HepG2 (cell line): ENCODE results near the gene TRPC4AP. TPM values are rescaled to one million over a fixed set of nuclear protein-coding genes. Genes with fewer than 3 reads are reported as not detected.

ENCODE experiments used
- ATAC-seq: fragments of 200-7000 bp; cut with Tn5 transposase; 3 replicates; pipeline ENCODE4 v1.9.1; 2020; ENCODE audit warnings: mild to moderate bottlenecking, moderate library complexity
- BruUV-seq: library from RNA; stranded (reverse); fragments of 400-500 nt; replicated peaks from 2 replicates; lab custom pipeline; 2021; lab: Mats Ljungman, UMichigan
- CTCF ChIA-PET: fragments of 300-600 bp; formaldehyde crosslinking; extraction: SDS; loops from one replicate; lab custom pipeline; 2021; ENCODE audit warnings: low total read pairs, inconsistent platforms, low intra/inter-chr PET ratio; lab: Yijun Ruan, JAX
- POLR2A ChIA-PET: fragments of 350-600 bp; sonication (Branson Sonifier 250); formaldehyde crosslinking; loops from one replicate; lab custom pipeline; 2020; ENCODE audit warnings: antibody characterized with exemption, inconsistent platforms; lab: Yijun Ruan, JAX
- DNase-seq: peaks from one replicate; pipeline ENCODE4 v3.0.0-alpha.2; 2015; ENCODE audit warnings: low spot score
- FAIRE-seq: peaks from 3 replicates; lab custom pipeline; 2011; peaks lifted over from hg19 to GRCh38; lab: Jason Lieb, UNC
- H2AFZ ChIP-seq: one replicate; pipeline ENCODE4 v1.6.1; 2011; ENCODE audit warnings: low read length, inconsistent platforms
- H3K27ac ChIP-seq: fragments of 300-600 bp; 3 replicates; pipeline ENCODE4 v1.8.0; 2011; ENCODE audit warnings: mixed run types, mild to moderate bottlenecking, mixed read lengths, low read length, inconsistent platforms; ENCODE audit not compliant: insufficient read depth; ENCODE audit errors: extremely low read length
- H3K27me3 ChIP-seq, 2 experiments: fragments of 200-600 bp in 1 of 2; 2 replicates in 1 of 2; 3 replicates in 1 of 2; pipeline versions ENCODE4 v1.6.0 to v1.8.0; 2011; ENCODE audit warnings: low read length in 2 of 2, mild to moderate bottlenecking in 2 of 2, moderate library complexity in 2 of 2, inconsistent platforms in 1 of 2; ENCODE audit not compliant: insufficient read depth in 2 of 2, control insufficient read depth in 1 of 2
- H3K36me3 ChIP-seq, 2 experiments: fragments of 200-600 bp in 1 of 2; replicated peaks in 1 of 2; 2 replicates in 1 of 2; 3 replicates in 1 of 2; pipeline versions ENCODE4 v1.5.1 to v1.8.0; 2011; ENCODE audit warnings: low read length in 2 of 2, inconsistent platforms in 1 of 2; ENCODE audit not compliant: insufficient read depth in 2 of 2, control insufficient read depth in 1 of 2
- H3K4me1 ChIP-seq: 2 replicates; pipeline ENCODE4 v1.5.1; 2012; ENCODE audit warnings: low read length, inconsistent platforms; ENCODE audit not compliant: insufficient read depth
- H3K4me2 ChIP-seq: 2 replicates; pipeline ENCODE4 v1.6.0; 2011; ENCODE audit warnings: low read depth, low read length, inconsistent platforms
- H3K4me3 ChIP-seq, 3 experiments: fragments of 200-600 bp in 1 of 3; sonication (generic), shearing (Covaris generic) in 1 of 3; replicated peaks in 1 of 3; 2 replicates each; pipeline ENCODE4 v1.5.1; 2011 to 2016; ENCODE audit warnings: low read length in 3 of 3, inconsistent platforms in 2 of 3, low read depth in 2 of 3, mild to moderate bottlenecking in 2 of 3, control low read depth in 1 of 3, mixed read lengths in 1 of 3; ENCODE audit not compliant: insufficient read depth in 1 of 3
- H3K79me2 ChIP-seq: one replicate; pipeline ENCODE4 v1.6.1; 2011; ENCODE audit warnings: low read length, inconsistent platforms; ENCODE audit not compliant: insufficient read depth
- H3K9ac ChIP-seq: 2 replicates; pipeline ENCODE4 v1.6.0; 2011; ENCODE audit warnings: mild to moderate bottlenecking, low read depth, low read length, inconsistent platforms; ENCODE audit not compliant: insufficient read depth
- H3K9me3 ChIP-seq: 2 replicates; pipeline ENCODE4 v1.5.1; 2012; ENCODE audit warnings: mild to moderate bottlenecking, low read length
- H4K20me1 ChIP-seq: 2 replicates; pipeline ENCODE4 v1.6.0; 2011; ENCODE audit warnings: inconsistent platforms, mild to moderate bottlenecking, low read length, moderate library complexity; ENCODE audit not compliant: insufficient read depth
- ARID4A ChIP-seq: sonication (generic); formaldehyde crosslinking; IDR thresholded peaks from 2 replicates; pipeline ENCODE4 v1.5.0; 2020; ENCODE audit warnings: mild to moderate bottlenecking, missing genetic modification reagents, borderline replicate concordance
- CEBPG ChIP-seq: IDR thresholded peaks from 2 replicates; pipeline ENCODE4 v1.6.1; 2016
- GLI4 ChIP-seq: sonication (generic); formaldehyde crosslinking; IDR thresholded peaks from 2 replicates; pipeline ENCODE4 v1.5.1; 2020; ENCODE audit warnings: missing genetic modification reagents, mild to moderate bottlenecking, moderate library complexity, borderline replicate concordance
- MLLT10 ChIP-seq: sonication (generic); formaldehyde crosslinking; IDR thresholded peaks from 2 replicates; pipeline ENCODE4 v1.4.0; 2020; ENCODE audit warnings: missing genetic modification reagents
- PRMT3 ChIP-seq: sonication (generic); formaldehyde crosslinking; IDR thresholded peaks from 2 replicates; pipeline ENCODE4 v1.8.1; 2022; ENCODE audit warnings: low read depth, mild to moderate bottlenecking, moderate library complexity, missing genetic modification reagents, borderline replicate concordance
- RXRA ChIP-seq: sonication (generic); formaldehyde crosslinking; IDR thresholded peaks from 2 replicates; pipeline ENCODE4 v1.5.1; 2020; ENCODE audit warnings: missing genetic modification reagents
- RXRB ChIP-seq: IDR thresholded peaks from 2 replicates; pipeline ENCODE4 v1.6.1; 2016; ENCODE audit warnings: borderline replicate concordance, missing genetic modification reagents, missing compliant biosample characterization
- SPEN ChIP-seq: sonication (generic); formaldehyde crosslinking; IDR thresholded peaks from 2 replicates; pipeline ENCODE4 v1.5.1; 2020; ENCODE audit warnings: low read depth, mild to moderate bottlenecking, missing genetic modification reagents
- ZNF562 ChIP-seq: sonication (generic); formaldehyde crosslinking; IDR thresholded peaks from 2 replicates; pipeline ENCODE4 v1.8.0; 2022; ENCODE audit warnings: missing genetic modification reagents, borderline replicate concordance
- WGBS: methylation state at CpG from one replicate; pipeline ENCODE4 v1.1.6; 2017; ENCODE audit warnings: low lambda C conversion rate; 5-methylcytosine and 5-hydroxymethylcytosine counted together
- in situ Hi-C: cut with HindIII; loops from 2 replicates; pipeline ENCODE4 v1.10.0; 2017; ENCODE audit warnings: low pct_unique_long_range_greater_than_20kb; ENCODE audit not compliant: extremely low pct_ligation_motif_present
- intact Hi-C: fragments of 100-400 bp; cut with micrococcal nuclease; formaldehyde crosslinking; loops from one replicate; pipeline ENCODE4 v1.10.0; 2022; ENCODE audit not compliant: unreplicated experiment
- polyA plus RNA-seq, 8 experiments: library from polyadenylated mRNA; depleted of rRNA in 3 of 8; stranded (reverse) in 7 of 8; unstranded in 1 of 8; fragments of >200 nt; fragmentation: Illumina TruSeq in 4 of 8; extraction: Trizol in 4 of 8; gene quantifications; 2 replicates each; pipeline versions ENCODE4 v1.2.1 to v1.2.3, GENCODE V29; 2011 to 2016; ENCODE audit warnings: low read depth in 4 of 8, missing spikeins in 1 of 8, mixed read lengths in 1 of 8; ENCODE audit not compliant: insufficient read depth in 1 of 8
- total RNA-seq, 5 experiments: library from RNA; depleted of rRNA; stranded (reverse); fragments of >200 nt; fragmentation: Illumina TruSeq; extraction: Trizol; gene quantifications; 2 replicates each; pipeline ENCODE4 v1.2.3, GENCODE V29; 2016; ENCODE audit warnings: low read depth in 1 of 5
- TF ChIP-seq, protein P1 (sequence below): sonication (generic); formaldehyde crosslinking; IDR thresholded peaks from 2 replicates; pipeline ENCODE4 v1.4.0; 2020; ENCODE audit warnings: missing genetic modification reagents
- TF ChIP-seq, protein P2 (sequence below): IDR thresholded peaks from 2 replicates; pipeline ENCODE4 v1.6.1; 2016; ENCODE audit warnings: low read depth

The TRPC4AP gene
- total and polyA plus RNA-seq, 2 of the 13 experiments (the other 11 are each of a cell fraction or from before 2014, with no cell fraction given): 136 to 137 TPM

- no peak overlapping the region for H2AFZ ChIP-seq
- H3K79me2 ChIP-seq: no peaks in the 10 kb centered on the region
- no peaks in the 10 kb centered on the region for H3K9me3 ChIP-seq
- no peaks in the 10 kb centered on the region for H3K4me1 ChIP-seq
- peaks cover 5% of the 10 kb centered on the region; the same call in 1 of the 2 replicates for H4K20me1 ChIP-seq
- 95% methylated on average over 5 of the region's 5 CpGs for WGBS
- CTCF ChIA-PET: no interaction called here
- H3K27me3 ChIP-seq: no peaks in the 10 kb centered on the region
- TF ChIP-seq, protein P1, sequence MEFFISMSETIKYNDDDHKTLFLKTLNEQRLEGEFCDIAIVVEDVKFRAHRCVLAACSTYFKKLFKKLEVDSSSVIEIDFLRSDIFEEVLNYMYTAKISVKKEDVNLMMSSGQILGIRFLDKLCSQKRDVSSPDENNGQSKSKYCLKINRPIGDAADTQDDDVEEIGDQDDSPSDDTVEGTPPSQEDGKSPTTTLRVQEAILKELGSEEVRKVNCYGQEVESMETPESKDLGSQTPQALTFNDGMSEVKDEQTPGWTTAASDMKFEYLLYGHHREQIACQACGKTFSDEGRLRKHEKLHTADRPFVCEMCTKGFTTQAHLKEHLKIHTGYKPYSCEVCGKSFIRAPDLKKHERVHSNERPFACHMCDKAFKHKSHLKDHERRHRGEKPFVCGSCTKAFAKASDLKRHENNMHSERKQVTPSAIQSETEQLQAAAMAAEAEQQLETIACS (CRISPR knock-in tag): no peak
- TF ChIP-seq RXRA (CRISPR knock-in tag) (no peak), RXRB (CRISPR knock-in tag) (no peak), ZNF562 (CRISPR knock-in tag) (no peak), GLI4 (CRISPR knock-in tag) (no peak), PRMT3 (no peak), ARID4A (no peak), MLLT10 (CRISPR knock-in tag) (no peak), CEBPG (no peak), SPEN (CRISPR knock-in tag) (no peak)
- TF ChIP-seq, protein P2, sequence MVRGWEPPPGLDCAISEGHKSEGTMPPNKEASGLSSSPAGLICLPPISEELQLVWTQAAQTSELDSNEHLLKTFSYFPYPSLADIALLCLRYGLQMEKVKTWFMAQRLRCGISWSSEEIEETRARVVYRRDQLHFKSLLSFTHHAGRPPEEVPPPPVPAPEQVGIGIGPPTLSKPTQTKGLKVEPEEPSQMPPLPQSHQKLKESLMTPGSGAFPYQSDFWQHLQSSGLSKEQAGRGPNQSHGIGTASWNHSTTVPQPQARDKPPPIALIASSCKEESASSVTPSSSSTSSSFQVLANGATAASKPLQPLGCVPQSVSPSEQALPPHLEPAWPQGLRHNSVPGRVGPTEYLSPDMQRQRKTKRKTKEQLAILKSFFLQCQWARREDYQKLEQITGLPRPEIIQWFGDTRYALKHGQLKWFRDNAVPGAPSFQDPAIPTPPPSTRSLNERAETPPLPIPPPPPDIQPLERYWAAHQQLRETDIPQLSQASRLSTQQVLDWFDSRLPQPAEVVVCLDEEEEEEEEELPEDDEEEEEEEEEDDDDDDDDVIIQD (CRISPR knock-in tag): no peak
- H3K4me3 ChIP-seq: no peak overlapping the region
- in situ Hi-C loops (no loop called here), intact Hi-C loops (no loop called here)
- no peak overlapping the region for H3K27ac ChIP-seq
- ATAC-seq (no peak), FAIRE-seq (no peak), DNase-seq (no peak)
- POLR2A ChIA-PET: no interaction called here
- no TSS peak for BruUV-seq
- peaks cover 68 to 94% of the 10 kb centered on the region in 2 experiments for H3K36me3 ChIP-seq
- no peak overlapping the region for H3K9ac ChIP-seq
- H3K4me2 ChIP-seq: no peak overlapping the region
These were observed 78.1 kb downstream of the TRPC4AP start for GRCh38 chr20:35014537-35014936.
